GM23338 (cell line): ENCODE measurements around the gene NKD1. TPM values are rescaled to one million over a fixed set of nuclear protein-coding genes. Genes with fewer than 3 reads are reported as not detected.

Experiments used
- ATAC-seq: fragments of 200-7000 bp; cut with Tn5 transposase; 3 replicates; pipeline ENCODE4 v1.9.1; 2020
- DNase-seq: peaks from one replicate; pipeline ENCODE4 v3.0.0-alpha.2; 2015; ENCODE audit warnings: low spot score
- H2AFZ ChIP-seq: fragments of 200-600 bp; sonication (generic); 2 replicates; pipeline ENCODE4 v1.8.0; 2016; ENCODE audit warnings: antibody characterized with exemption, mild to moderate bottlenecking, moderate library complexity
- H3F3A ChIP-seq: fragments of 200-600 bp; sonication (generic); replicated peaks from 2 replicates; pipeline ENCODE4 v1.8.0; 2017; ENCODE audit warnings: antibody characterized with exemption, mixed run types, low read depth
- H3K27ac ChIP-seq: fragments of 200-600 bp; sonication (generic); 2 replicates; pipeline ENCODE4 v1.6.1; 2016; ENCODE audit warnings: low read depth
- H3K27me3 ChIP-seq: fragments of 200-600 bp; sonication (generic); 2 replicates; pipeline ENCODE4 v1.8.0; 2016; ENCODE audit warnings: mild to moderate bottlenecking, mixed run types, moderate library complexity; ENCODE audit not compliant: insufficient read depth
- H3K36me3 ChIP-seq: fragments of 200-600 bp; sonication (generic); 2 replicates; pipeline ENCODE4 v1.8.0; 2016; ENCODE audit warnings: mild to moderate bottlenecking; ENCODE audit not compliant: insufficient read depth
- H3K4me1 ChIP-seq: fragments of 200-600 bp; sonication (generic); 2 replicates; pipeline ENCODE4 v1.8.0; 2016; ENCODE audit warnings: mild to moderate bottlenecking, moderate library complexity; ENCODE audit not compliant: insufficient read depth
- H3K4me2 ChIP-seq: fragments of 200-600 bp; sonication (generic); 2 replicates; pipeline ENCODE4 v1.7.1; 2017; ENCODE audit warnings: mixed run types
- H3K4me3 ChIP-seq: fragments of 200-600 bp; sonication (generic); 2 replicates; pipeline ENCODE4 v1.6.1; 2016; ENCODE audit warnings: mixed run types
- H3K79me2 ChIP-seq: fragments of 200-600 bp; sonication (generic); replicated peaks from 2 replicates; pipeline ENCODE4 v1.8.0; 2017; ENCODE audit warnings: mild to moderate bottlenecking; ENCODE audit not compliant: insufficient read depth
- H3K9me2 ChIP-seq: fragments of 200-600 bp; sonication (generic); 2 replicates; pipeline ENCODE4 v1.8.0; 2017; ENCODE audit not compliant: insufficient read depth
- H4K20me1 ChIP-seq: fragments of 200-600 bp; sonication (generic); replicated peaks from 2 replicates; pipeline ENCODE4 v1.8.0; 2017; ENCODE audit warnings: mild to moderate bottlenecking; ENCODE audit not compliant: insufficient read depth
- H3K27ac Mint-ChIP-seq: 2 replicates; pipeline ENCODE4 v1.8.0; 2020; ENCODE audit warnings: inconsistent platforms, mild to moderate bottlenecking, moderate library complexity, mixed read lengths
- H3K27me3 Mint-ChIP-seq: 3 replicates; pipeline ENCODE4 v1.8.0; 2022; ENCODE audit warnings: low read depth, mild to moderate bottlenecking, moderate library complexity, mixed read lengths, inconsistent platforms; ENCODE audit not compliant: insufficient read depth, poor library complexity
- H3K36me3 Mint-ChIP-seq: 3 replicates; pipeline ENCODE4 v1.8.0; 2021; ENCODE audit warnings: low read depth, mild to moderate bottlenecking, inconsistent platforms, moderate library complexity, mixed read lengths
- H3K4me1 Mint-ChIP-seq: 3 replicates; pipeline ENCODE4 v1.8.0; 2020; ENCODE audit warnings: mild to moderate bottlenecking, inconsistent platforms, mixed read lengths
- H3K4me3 Mint-ChIP-seq: 3 replicates; pipeline ENCODE4 v1.8.0; 2021; ENCODE audit warnings: moderate library complexity, mild to moderate bottlenecking, inconsistent platforms, mixed read lengths
- H3K9me3 Mint-ChIP-seq: 3 replicates; pipeline ENCODE4 v1.8.0; 2020; ENCODE audit warnings: moderate library complexity, mild to moderate bottlenecking, inconsistent platforms, mixed read lengths
- CREB1 ChIP-seq: fragments of 250-450 bp; sonication (Bioruptor Pico); IDR thresholded peaks from 2 replicates; pipeline ENCODE4 v1.5.0; 2020; ENCODE audit warnings: low read depth, mild to moderate bottlenecking, moderate library complexity
- CTCF ChIP-seq, 2 experiments: fragments of 200-600 bp in 1 of 2; sonication (generic) in 1 of 2; conservative IDR thresholded peaks; 2 replicates each; pipeline versions ENCODE4 v1.5.1 to v1.6.1; 2016 to 2017; ENCODE audit warnings: antibody characterized with exemption in 2 of 2, low read depth in 2 of 2, mild to moderate bottlenecking in 2 of 2, moderate library complexity in 1 of 2
- ETS1 ChIP-seq: IDR thresholded peaks from 2 replicates; pipeline ENCODE4 v1.6.1; 2016; ENCODE audit warnings: antibody characterized with exemption
- EZH2 ChIP-seq: fragments of 200-600 bp; sonication (generic); IDR thresholded peaks from one replicate; pipeline ENCODE4 v1.8.0; 2017; ENCODE audit warnings: antibody characterized with exemption, mild to moderate bottlenecking, low read depth; ENCODE audit not compliant: unreplicated experiment
- EZH2phosphoT487 ChIP-seq: fragments of 200-600 bp; sonication (generic); IDR thresholded peaks from one replicate; pipeline ENCODE4 v1.8.1; 2018; ENCODE audit warnings: antibody characterized with exemption; ENCODE audit not compliant: unreplicated experiment
- JUNB ChIP-seq: IDR thresholded peaks from one replicate; pipeline ENCODE4 v1.6.1; 2016; ENCODE audit warnings: antibody characterized with exemption; ENCODE audit not compliant: unreplicated experiment
- NANOG ChIP-seq: IDR thresholded peaks from 2 replicates; pipeline ENCODE4 v1.6.1; 2016; ENCODE audit warnings: antibody characterized with exemption, borderline replicate concordance
- POLR2AphosphoS5 ChIP-seq: IDR thresholded peaks from 2 replicates; pipeline ENCODE4 v1.6.1; 2016; ENCODE audit warnings: antibody characterized with exemption, low read depth
- REST ChIP-seq: IDR thresholded peaks from one replicate; pipeline ENCODE4 v1.6.1; 2018; ENCODE audit warnings: antibody characterized with exemption; ENCODE audit not compliant: unreplicated experiment
- STAT1 ChIP-seq: IDR thresholded peaks from one replicate; pipeline ENCODE4 v1.6.1; 2016; ENCODE audit warnings: antibody characterized with exemption; ENCODE audit not compliant: unreplicated experiment
- ZNF114 ChIP-seq: fragments of 250-450 bp; sonication (Bioruptor Pico); IDR thresholded peaks from 2 replicates; pipeline ENCODE4 v1.5.0; 2020; ENCODE audit warnings: mild to moderate bottlenecking, moderate library complexity
- ZNF331 ChIP-seq: fragments of 250-450 bp; sonication (Bioruptor Pico); IDR thresholded peaks from 2 replicates; pipeline ENCODE4 v1.5.0; 2020; ENCODE audit warnings: low read depth, mild to moderate bottlenecking, moderate library complexity
- ZNF462 ChIP-seq: fragments of 250-450 bp; sonication (Bioruptor Pico); IDR thresholded peaks from 2 replicates; pipeline ENCODE4 v1.5.0; 2020; ENCODE audit warnings: mild to moderate bottlenecking, moderate library complexity
- polyA plus RNA-seq: library from polyadenylated mRNA; unstranded; fragments of >200 nt; fragmentation: Nextera tagmentation; extraction: Ambion mirVana; gene quantifications from 2 replicates; pipeline ENCODE4 v1.2.1, GENCODE V29; 2016
- total RNA-seq: library from RNA; depleted of rRNA; stranded (reverse); fragments of >200 nt; shearing (Covaris generic); gene quantifications from 2 replicates; pipeline ENCODE4 v1.2.3, GENCODE V29; 2014

Gene NKD1
- total and polyA plus RNA-seq, 2 experiments from 2014 or later = 2.1 to 2.3 TPM

- H3F3A ChIP-seq = no peaks in the 10 kb centered on the region
- no peak for ATAC-seq
- Mint-ChIP-seq H3K9me3 (no peaks in the 10 kb centered on the region), H3K4me1 (peaks cover 16% of the 10 kb centered on the region), H3K36me3 (no peaks in the 10 kb centered on the region), H3K27me3 (peaks cover 14% of the 10 kb centered on the region), H3K27ac (0 out of 2 replicates have a peak overlapping the region, but pooled peaks have one; percentile 39), H3K4me3 (no peak overlapping the region)
- no peak overlapping the region for H2AFZ ChIP-seq
- H3K27ac ChIP-seq = no peak overlapping the region
- H3K79me2 ChIP-seq = no peaks in the 10 kb centered on the region
- no peak overlapping the region for H3K4me3 ChIP-seq
- no peaks in the 10 kb centered on the region for H4K20me1 ChIP-seq
- H3K4me2 ChIP-seq = no peak overlapping the region
- TF ChIP-seq REST (no peak), STAT1 (no peak), EZH2phosphoT487 (no peak), ZNF331 (CRISPR knock-in tag) (no peak), ETS1 (no peak), POLR2AphosphoS5 (no peak), CREB1 (no peak), CTCF (conservative IDR thresholded peaks at IDR 0.05; ENCODE audit: low read depth in 2 of 2) (no peak), EZH2 (no peak), ZNF462 (CRISPR knock-in tag) (no peak), JUNB (no peak), ZNF114 (CRISPR knock-in tag) (no peak), NANOG (no peak)
- no peaks in the 10 kb centered on the region for H3K9me2 ChIP-seq
- DNase-seq = no peak
- H3K36me3 ChIP-seq = no peaks in the 10 kb centered on the region
- no peaks in the 10 kb centered on the region for H3K27me3 ChIP-seq
- peaks cover 3% of the 10 kb centered on the region for H3K4me1 ChIP-seq
These were observed 70.2 kb downstream of the NKD1 start for GRCh38 chr16:50618238-50618918.
